Caco-2 (cell line): ENCODE data around the gene LMNB1. TPM values are rescaled to one million over a fixed set of nuclear protein-coding genes. Genes with fewer than 3 reads are reported as not detected.
A peak's percentile ranks its signal among the peaks of the same experiment; 100 is the strongest.

ENCODE experiments used
- BruUV-seq: library from RNA; stranded (reverse); fragments of 400-500 nt; replicated peaks from 2 replicates; lab custom pipeline; 2021; lab: Mats Ljungman, UMichigan
- CTCF ChIA-PET: fragments of 300-600 bp; sonication (Branson Sonifier 250); formaldehyde crosslinking; loops from one replicate; lab custom pipeline; 2022; ENCODE audit warnings: antibody characterized with exemption; lab: Charles Lee
- POLR2A ChIA-PET: fragments of 300-600 bp; sonication (Branson Sonifier 250); formaldehyde crosslinking; loops from one replicate; lab custom pipeline; 2022; ENCODE audit warnings: antibody characterized with exemption; lab: Charles Lee
- DNase-seq, 2 experiments: peaks; one replicate each; pipeline versions ENCODE4 v3.0.0 to v3.0.0-alpha.2; 2020 to 2022
- H3K27me3 ChIP-seq: replicated peaks from 2 replicates; pipeline ENCODE4 v1.6.0; 2011; ENCODE audit warnings: low read length; ENCODE audit not compliant: control insufficient read depth, insufficient read depth
- H3K36me3 ChIP-seq: 2 replicates; pipeline ENCODE4 v1.5.1; 2011; ENCODE audit warnings: low read length; ENCODE audit not compliant: control insufficient read depth, insufficient read depth
- H3K4me1 ChIP-seq: fragments of 250-450 bp; sonication (Bioruptor Pico); 2 replicates; pipeline ENCODE4 v1.5.1; 2020; ENCODE audit warnings: mild to moderate bottlenecking
- H3K4me3 ChIP-seq: 2 replicates; pipeline ENCODE4 v1.5.1; 2011; ENCODE audit warnings: low read depth, mild to moderate bottlenecking, control low read depth, low read length
- H3K9me3 ChIP-seq: fragments of 250-450 bp; sonication (Bioruptor Pico); 2 replicates; pipeline ENCODE4 v1.5.1; 2020; ENCODE audit warnings: mild to moderate bottlenecking, moderate library complexity
- H3K27ac Mint-ChIP-seq: one replicate; pipeline ENCODE4 v1.8.0; 2022; ENCODE audit warnings: mixed read lengths; ENCODE audit not compliant: unreplicated experiment
- H3K27me3 Mint-ChIP-seq: one replicate; pipeline ENCODE4 v1.8.0; 2022; ENCODE audit warnings: mixed read lengths; ENCODE audit not compliant: insufficient read depth, unreplicated experiment
- H3K36me3 Mint-ChIP-seq: one replicate; pipeline ENCODE4 v1.8.0; 2022; ENCODE audit warnings: mild to moderate bottlenecking, mixed read lengths; ENCODE audit not compliant: insufficient read depth, unreplicated experiment
- H3K4me1 Mint-ChIP-seq: one replicate; pipeline ENCODE4 v1.8.0; 2022; ENCODE audit warnings: low read depth, mixed read lengths; ENCODE audit not compliant: unreplicated experiment
- H3K4me3 Mint-ChIP-seq: one replicate; pipeline ENCODE4 v1.8.0; 2022; ENCODE audit warnings: mild to moderate bottlenecking, moderate library complexity, mixed read lengths; ENCODE audit not compliant: unreplicated experiment
- H3K9me3 Mint-ChIP-seq: one replicate; pipeline ENCODE4 v1.8.0; 2022; ENCODE audit warnings: mixed read lengths; ENCODE audit not compliant: unreplicated experiment
- CTCF ChIP-seq, 2 experiments: fragments of 200-600 bp in 1 of 2; IDR thresholded peaks; 1 replicate in 1 of 2; 2 replicates in 1 of 2; pipeline versions ENCODE4 v1.5.1 to v1.8.0; 2011 to 2022; ENCODE audit warnings: antibody characterized with exemption in 1 of 2, control low read depth in 1 of 2, inconsistent platforms in 1 of 2, low read depth in 1 of 2, low read length in 1 of 2, mild to moderate bottlenecking in 1 of 2, moderate library complexity in 1 of 2; ENCODE audit not compliant: insufficient read depth in 1 of 2, severe bottlenecking in 1 of 2, unreplicated experiment in 1 of 2
- intact Hi-C: fragments of 100-400 bp; cut with micrococcal nuclease; formaldehyde crosslinking; loops from one replicate; pipeline ENCODE4 v1.10.0; 2022; ENCODE audit not compliant: unreplicated experiment
- total RNA-seq: library from RNA; stranded (reverse); gene quantifications from 2 replicates; pipeline ENCODE4 v1.2.3, GENCODE V29; 2022

Gene LMNB1
- total RNA-seq, 1 experiment from 2014 or later = 152 TPM

- no peak overlapping the region for H3K4me3 Mint-ChIP-seq
- Histone ChIP-seq H3K4me1 (no peaks in the 10 kb centered on the region), H3K9me3 (no peaks in the 10 kb centered on the region), H3K4me3 (no peak overlapping the region), H3K36me3 (no peaks in the 10 kb centered on the region), H3K27me3 (no peaks in the 10 kb centered on the region)
- ChIA-PET POLR2A (no interaction called here), CTCF (no interaction called here)
- intact Hi-C loops = loop anchor here (5.0 kb wide), 1 partner anchor 201 kb away; no protein-coding TSS in a partner anchor
- no TSS peak for BruUV-seq
- DNase-seq = peak in 1 of 2 experiments; percentile 46
- H3K27ac Mint-ChIP-seq = no peak overlapping the region
- H3K4me1 Mint-ChIP-seq = no peaks in the 10 kb centered on the region
- no peaks in the 10 kb centered on the region for H3K9me3 Mint-ChIP-seq
- H3K27me3 Mint-ChIP-seq = no peaks in the 10 kb centered on the region
- no peak for TF ChIP-seq CTCF (IDR thresholded peaks at IDR 0.05; ENCODE audit: insufficient read depth in 1 of 2, low read depth in 1 of 2, low read length in 1 of 2, severe bottlenecking in 1 of 2, unreplicated experiment in 1 of 2)
- peaks cover 5% of the 10 kb centered on the region for H3K36me3 Mint-ChIP-seq
These were observed 81.5 kb downstream of the LMNB1 start for GRCh38 chr5:126858441-126858840.

- DNase-seq = no peak
- H3K27ac Mint-ChIP-seq = no peak overlapping the region
- no peak for TF ChIP-seq CTCF (IDR thresholded peaks at IDR 0.05; ENCODE audit: insufficient read depth in 1 of 2, low read depth in 1 of 2, low read length in 1 of 2, severe bottlenecking in 1 of 2, unreplicated experiment in 1 of 2)
- no peak overlapping the region for H3K4me3 ChIP-seq
- CTCF ChIA-PET = no interaction called here
- no peaks in the 10 kb centered on the region for H3K9me3 Mint-ChIP-seq
- peaks cover 6% of the 10 kb centered on the region for H3K36me3 Mint-ChIP-seq
- POLR2A ChIA-PET = no interaction called here
- BruUV-seq = no TSS peak
- no peaks in the 10 kb centered on the region for H3K4me1 Mint-ChIP-seq
- H3K9me3 ChIP-seq = no peaks in the 10 kb centered on the region
- H3K4me3 Mint-ChIP-seq = no peak overlapping the region
- H3K4me1 ChIP-seq = no peaks in the 10 kb centered on the region
- no peaks in the 10 kb centered on the region for H3K36me3 ChIP-seq
- intact Hi-C loops = no loop called here
- H3K27me3 ChIP-seq = no peaks in the 10 kb centered on the region
- H3K27me3 Mint-ChIP-seq = no peaks in the 10 kb centered on the region
These were observed 86.5 kb downstream of the LMNB1 start for GRCh38 chr5:126863402-126863801.

GRCh38 chr5:126864042-126864688, 87.2 kb downstream of the LMNB1 start:
- ChIA-PET POLR2A (no interaction called here), CTCF (no interaction called here)
- no peaks in the 10 kb centered on the region for H3K36me3 ChIP-seq
- no peak overlapping the region for H3K4me3 Mint-ChIP-seq
- H3K4me3 ChIP-seq = no peak overlapping the region
- H3K27me3 ChIP-seq = no peaks in the 10 kb centered on the region
- H3K9me3 Mint-ChIP-seq = no peaks in the 10 kb centered on the region
- H3K4me1 ChIP-seq = no peaks in the 10 kb centered on the region
- intact Hi-C loops = no loop called here
- H3K36me3 Mint-ChIP-seq = peaks cover 6% of the 10 kb centered on the region
- no TSS peak for BruUV-seq
- H3K27me3 Mint-ChIP-seq = no peaks in the 10 kb centered on the region
- no peaks in the 10 kb centered on the region for H3K9me3 ChIP-seq
- no peak overlapping the region for H3K27ac Mint-ChIP-seq
- no peak for DNase-seq
- no peak for TF ChIP-seq CTCF (IDR thresholded peaks at IDR 0.05; ENCODE audit: insufficient read depth in 1 of 2, low read depth in 1 of 2, low read length in 1 of 2, severe bottlenecking in 1 of 2, unreplicated experiment in 1 of 2)
- H3K4me1 Mint-ChIP-seq = no peaks in the 10 kb centered on the region
